ENCODE results near the gene MELK. TPM values are rescaled to one million over a fixed set of nuclear protein-coding genes. Genes with fewer than 3 reads are reported as not detected.

MELK gene
- total and polyA plus RNA-seq, 2 of the 13 experiments (the other 11 are each of a cell fraction or from before 2014, with no cell fraction given) = 16.7 to 50.4 TPM

- no peak for DNase-seq (ENCODE audit: low spot score)
- ChIA-PET CTCF (ENCODE audit: low intra/inter-chr PET ratio, low total read pairs) (no interaction called here), POLR2A (no interaction called here)
- peaks cover 7% of the 10 kb centered on the region for H3K9me3 ChIP-seq (ENCODE audit: low read length)
- intact Hi-C loops (cut with micrococcal nuclease; ENCODE audit: unreplicated experiment) (no loop called here), in situ Hi-C loops (cut with HindIII; ENCODE audit: extremely low pct_ligation_motif_present, low pct_unique_long_range_greater_than_20kb) (no loop called here)
- ATAC-seq = no peak
- no peak overlapping the region for H3K4me3 ChIP-seq (replicated peaks in 1 of 3; ENCODE audit: insufficient read depth in 1 of 3, low read depth in 2 of 3, low read length in 3 of 3)
- H3K27ac ChIP-seq (ENCODE audit: extremely low read length, insufficient read depth, low read length) = no peak overlapping the region
- no peaks in the 10 kb centered on the region for H4K20me1 ChIP-seq (ENCODE audit: insufficient read depth, low read length)
- 91% methylated on average over 8 of the region's 8 CpGs for WGBS (ENCODE audit: low lambda C conversion rate)
- no peak for TF ChIP-seq HOXA7 (CRISPR knock-in tag; IDR thresholded peaks at IDR 0.05)
- no peak for TF ChIP-seq NFRKB (IDR thresholded peaks at IDR 0.05)
- no peak for TF ChIP-seq ZNF20 (CRISPR knock-in tag; IDR thresholded peaks at IDR 0.05)
- TF ChIP-seq REXO4 (CRISPR knock-in tag; IDR thresholded peaks at IDR 0.05; ENCODE audit: borderline replicate concordance) = no peak
- no peak for TF ChIP-seq CHD4 (IDR thresholded peaks at IDR 0.05; ENCODE audit: borderline replicate concordance, low read length)
- no peak for TF ChIP-seq SRY (CRISPR knock-in tag; IDR thresholded peaks at IDR 0.05)
- TF ChIP-seq, protein P1, sequence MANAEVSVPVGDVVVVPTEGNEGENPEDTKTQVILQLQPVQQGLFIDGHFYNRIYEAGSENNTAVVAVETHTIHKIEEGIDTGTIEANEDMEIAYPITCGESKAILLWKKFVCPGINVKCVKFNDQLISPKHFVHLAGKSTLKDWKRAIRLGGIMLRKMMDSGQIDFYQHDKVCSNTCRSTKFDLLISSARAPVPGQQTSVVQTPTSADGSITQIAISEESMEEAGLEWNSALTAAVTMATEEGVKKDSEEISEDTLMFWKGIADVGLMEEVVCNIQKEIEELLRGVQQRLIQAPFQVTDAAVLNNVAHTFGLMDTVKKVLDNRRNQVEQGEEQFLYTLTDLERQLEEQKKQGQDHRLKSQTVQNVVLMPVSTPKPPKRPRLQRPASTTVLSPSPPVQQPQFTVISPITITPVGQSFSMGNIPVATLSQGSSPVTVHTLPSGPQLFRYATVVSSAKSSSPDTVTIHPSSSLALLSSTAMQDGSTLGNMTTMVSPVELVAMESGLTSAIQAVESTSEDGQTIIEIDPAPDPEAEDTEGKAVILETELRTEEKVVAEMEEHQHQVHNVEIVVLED (CRISPR knock-in tag; IDR thresholded peaks at IDR 0.05; ENCODE audit: borderline replicate concordance) = no peak
- TF ChIP-seq IRF1 (CRISPR knock-in tag; IDR thresholded peaks at IDR 0.05; ENCODE audit: low read depth) = no peak
- TF ChIP-seq ZNF780A (CRISPR knock-in tag; IDR thresholded peaks at IDR 0.05) = no peak
- TF ChIP-seq, protein P2, sequence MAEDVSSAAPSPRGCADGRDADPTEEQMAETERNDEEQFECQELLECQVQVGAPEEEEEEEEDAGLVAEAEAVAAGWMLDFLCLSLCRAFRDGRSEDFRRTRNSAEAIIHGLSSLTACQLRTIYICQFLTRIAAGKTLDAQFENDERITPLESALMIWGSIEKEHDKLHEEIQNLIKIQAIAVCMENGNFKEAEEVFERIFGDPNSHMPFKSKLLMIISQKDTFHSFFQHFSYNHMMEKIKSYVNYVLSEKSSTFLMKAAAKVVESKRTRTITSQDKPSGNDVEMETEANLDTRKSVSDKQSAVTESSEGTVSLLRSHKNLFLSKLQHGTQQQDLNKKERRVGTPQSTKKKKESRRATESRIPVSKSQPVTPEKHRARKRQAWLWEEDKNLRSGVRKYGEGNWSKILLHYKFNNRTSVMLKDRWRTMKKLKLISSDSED (CRISPR knock-in tag; IDR thresholded peaks at IDR 0.05) = no peak
- TF ChIP-seq AHDC1 (CRISPR knock-in tag; IDR thresholded peaks at IDR 0.05; ENCODE audit: borderline replicate concordance) = no peak
- no peak for TF ChIP-seq PHB2 (IDR thresholded peaks at IDR 0.05; ENCODE audit: partially characterized antibody)
- TF ChIP-seq SYNCRIP (IDR thresholded peaks at IDR 0.05; ENCODE audit: insufficient read depth, low read depth, low read length) = no peak
- no peak for TF ChIP-seq ATF7-NPFF (CRISPR knock-in tag; IDR thresholded peaks at IDR 0.05; ENCODE audit: low read depth)
- no peak for TF ChIP-seq NR3C1 (CRISPR knock-in tag; IDR thresholded peaks at IDR 0.05)
- no peak overlapping the region for H2AFZ ChIP-seq (ENCODE audit: low read length)
- H3K27me3 ChIP-seq (ENCODE audit: control insufficient read depth in 1 of 2, insufficient read depth in 2 of 2, low read length in 2 of 2) = no peaks in the 10 kb centered on the region
- H3K4me2 ChIP-seq (ENCODE audit: low read depth, low read length) = no peak overlapping the region
- no peak for FAIRE-seq
- no TSS peak for BruUV-seq (replicated peaks)
- no peak overlapping the region for H3K9ac ChIP-seq (ENCODE audit: insufficient read depth, low read depth, low read length)
- no peaks in the 10 kb centered on the region for H3K4me1 ChIP-seq (ENCODE audit: insufficient read depth, low read length)
- H3K79me2 ChIP-seq (ENCODE audit: insufficient read depth, low read length) = no peaks in the 10 kb centered on the region
- H3K36me3 ChIP-seq (replicated peaks in 1 of 2; ENCODE audit: control insufficient read depth in 1 of 2, insufficient read depth in 2 of 2, low read length in 2 of 2) = peaks cover 0 to 22% of the 10 kb centered on the region in 2 experiments; a peak in 3 of 5 replicates
Observed at GRCh38 chr9:36676778-36677485, 104.2 kb downstream of the MELK start.
